DND-41 (cell line): ENCODE results near the gene CDPF1.
A peak's percentile ranks its signal among the peaks of the same experiment; 100 is the strongest.

Experiments used
- ATAC-seq: fragments of 200-7000 bp; cut with Tn5 transposase; 3 replicates; pipeline ENCODE4 v1.9.1; 2021; ENCODE audit warnings: low read depth; ENCODE audit not compliant: insufficient read depth
- DNase-seq: peaks from one replicate; pipeline ENCODE4 v3.0.0-alpha.2; 2020
- H2AFZ ChIP-seq: 2 replicates; pipeline ENCODE4 v1.6.0; 2012; ENCODE audit warnings: low read depth, low read length
- H3K27ac ChIP-seq: 2 replicates; pipeline ENCODE4 v1.5.1; 2012; ENCODE audit warnings: low read length, inconsistent platforms
- H3K27me3 ChIP-seq: fragments of 200-600 bp; sonication (generic); 2 replicates; pipeline ENCODE4 v1.6.0; 2012; ENCODE audit warnings: low read length, mild to moderate bottlenecking, inconsistent platforms; ENCODE audit not compliant: insufficient read depth, poor library complexity
- H3K36me3 ChIP-seq: 2 replicates; pipeline ENCODE4 v1.5.1; 2012; ENCODE audit warnings: low read length, inconsistent platforms; ENCODE audit not compliant: insufficient read depth
- H3K4me1 ChIP-seq: 2 replicates; pipeline ENCODE4 v1.5.1; 2012; ENCODE audit warnings: mild to moderate bottlenecking, low read length; ENCODE audit not compliant: insufficient read depth
- H3K4me2 ChIP-seq: 2 replicates; pipeline ENCODE4 v1.6.0; 2012; ENCODE audit warnings: mild to moderate bottlenecking, moderate library complexity, low read length, inconsistent platforms; ENCODE audit not compliant: insufficient read depth
- H3K4me3 ChIP-seq, 2 experiments: fragments of 200-600 bp in 1 of 2; shearing (Covaris generic) in 1 of 2; 2 replicates each; pipeline ENCODE4 v1.5.1; 2012 to 2016; ENCODE audit warnings: inconsistent platforms in 2 of 2, low read length in 2 of 2, mild to moderate bottlenecking in 2 of 2, low read depth in 1 of 2, moderate library complexity in 1 of 2
- H3K79me2 ChIP-seq: 2 replicates; pipeline ENCODE4 v1.6.0; 2012; ENCODE audit warnings: low read length, inconsistent platforms; ENCODE audit not compliant: insufficient read depth
- H3K9ac ChIP-seq: 2 replicates; pipeline ENCODE4 v1.6.0; 2012; ENCODE audit warnings: low read depth, mild to moderate bottlenecking, inconsistent platforms, low read length, moderate library complexity
- H3K9me3 ChIP-seq: 2 replicates; pipeline ENCODE4 v1.5.1; 2012; ENCODE audit warnings: low read length, moderate library complexity, mild to moderate bottlenecking, inconsistent platforms; ENCODE audit not compliant: insufficient read depth, severe bottlenecking
- H4K20me1 ChIP-seq: 2 replicates; pipeline ENCODE4 v1.6.0; 2012; ENCODE audit warnings: low read length; ENCODE audit not compliant: insufficient read depth
- EZH2 ChIP-seq: IDR thresholded peaks from 3 replicates; pipeline ENCODE4 v1.6.1; 2012; ENCODE audit warnings: borderline replicate concordance, low read depth, mild to moderate bottlenecking, moderate library complexity, low read length, inconsistent platforms; ENCODE audit not compliant: severe bottlenecking
- TF ChIP-seq, protein P1 (sequence below): IDR thresholded peaks from 2 replicates; pipeline ENCODE4 v1.5.1; 2012; ENCODE audit warnings: borderline replicate concordance, low read length, moderate library complexity, mild to moderate bottlenecking; ENCODE audit not compliant: poor library complexity, severe bottlenecking; ENCODE audit errors: extremely low read depth

Gene CDPF1

GRCh38 chr22:46240907-46241306, 9.2 kb downstream of the CDPF1 start:
- H2AFZ ChIP-seq: peak overlapping the region; percentile 9; the same call in 1 of the 2 replicates
- no peak for TF ChIP-seq EZH2
- TF ChIP-seq, protein P1, sequence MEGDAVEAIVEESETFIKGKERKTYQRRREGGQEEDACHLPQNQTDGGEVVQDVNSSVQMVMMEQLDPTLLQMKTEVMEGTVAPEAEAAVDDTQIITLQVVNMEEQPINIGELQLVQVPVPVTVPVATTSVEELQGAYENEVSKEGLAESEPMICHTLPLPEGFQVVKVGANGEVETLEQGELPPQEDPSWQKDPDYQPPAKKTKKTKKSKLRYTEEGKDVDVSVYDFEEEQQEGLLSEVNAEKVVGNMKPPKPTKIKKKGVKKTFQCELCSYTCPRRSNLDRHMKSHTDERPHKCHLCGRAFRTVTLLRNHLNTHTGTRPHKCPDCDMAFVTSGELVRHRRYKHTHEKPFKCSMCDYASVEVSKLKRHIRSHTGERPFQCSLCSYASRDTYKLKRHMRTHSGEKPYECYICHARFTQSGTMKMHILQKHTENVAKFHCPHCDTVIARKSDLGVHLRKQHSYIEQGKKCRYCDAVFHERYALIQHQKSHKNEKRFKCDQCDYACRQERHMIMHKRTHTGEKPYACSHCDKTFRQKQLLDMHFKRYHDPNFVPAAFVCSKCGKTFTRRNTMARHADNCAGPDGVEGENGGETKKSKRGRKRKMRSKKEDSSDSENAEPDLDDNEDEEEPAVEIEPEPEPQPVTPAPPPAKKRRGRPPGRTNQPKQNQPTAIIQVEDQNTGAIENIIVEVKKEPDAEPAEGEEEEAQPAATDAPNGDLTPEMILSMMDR: no peak
- H4K20me1 ChIP-seq: no peaks in the 10 kb centered on the region
- H3K79me2 ChIP-seq: peaks cover 8% of the 10 kb centered on the region
- DNase-seq: no peak
- H3K27ac ChIP-seq: peak overlapping the region; percentile 94
- H3K27me3 ChIP-seq: no peaks in the 10 kb centered on the region
- ATAC-seq: no peak
- H3K9ac ChIP-seq: peak overlapping the region; percentile 58
- peaks cover 22% of the 10 kb centered on the region for H3K9me3 ChIP-seq
- peaks cover 62% of the 10 kb centered on the region for H3K36me3 ChIP-seq
- H3K4me3 ChIP-seq: peak overlapping the region in 1 of 2 experiments; percentile 23; a peak in 1 of 4 replicates
- H3K4me1 ChIP-seq: peaks cover 67% of the 10 kb centered on the region
- H3K4me2 ChIP-seq: peak overlapping the region; percentile 55

- Histone ChIP-seq H3K27ac (peak overlapping the region; percentile 94), H3K4me2 (peak overlapping the region; percentile 55), H3K4me1 (peaks cover 64% of the 10 kb centered on the region), H3K79me2 (peaks cover 8% of the 10 kb centered on the region), H2AFZ (peak overlapping the region; percentile 9; the same call in 1 of the 2 replicates), H3K9ac (peak overlapping the region; percentile 58), H3K36me3 (peaks cover 63% of the 10 kb centered on the region), H3K4me3 (peak overlapping the region in 1 of 2 experiments; percentile 23; a peak in 1 of 4 replicates), H3K27me3 (no peaks in the 10 kb centered on the region), H4K20me1 (no peaks in the 10 kb centered on the region), H3K9me3 (peaks cover 22% of the 10 kb centered on the region)
- DNase-seq: no peak
- TF ChIP-seq, protein P1: no peak
- no peak for TF ChIP-seq EZH2
- no peak for ATAC-seq
Measured at GRCh38 chr22:46240506-46240905, 9.6 kb downstream of the CDPF1 start.

GRCh38 chr22:46240073-46240472, 10.0 kb downstream of the CDPF1 start:
- H3K79me2 ChIP-seq: peaks cover 8% of the 10 kb centered on the region

More at GRCh38 chr22:46240073-46240472, 10.0 kb downstream of the CDPF1 start:
- Histone ChIP-seq H2AFZ (no peak overlapping the region), H4K20me1 (no peaks in the 10 kb centered on the region), H3K4me1 (peaks cover 61% of the 10 kb centered on the region), H3K9ac (peak overlapping the region; percentile 58), H3K36me3 (peaks cover 63% of the 10 kb centered on the region), H3K27me3 (no peaks in the 10 kb centered on the region), H3K27ac (peak overlapping the region; percentile 94), H3K4me2 (peak overlapping the region; percentile 55), H3K9me3 (peaks cover 22% of the 10 kb centered on the region), H3K4me3 (peak overlapping the region in 1 of 2 experiments; percentile 23; a peak in 1 of 4 replicates)
- ATAC-seq (peak; percentile 63), DNase-seq (peak; percentile 83)
- no peak for TF ChIP-seq EZH2
- TF ChIP-seq, protein P1: no peak
